GM19395 (cell line): ENCODE results near the gene SRD5A1.

Source experiments
- ATAC-seq: cut with Tn5 transposase; IDR thresholded peaks from one replicate; pipeline ENCODE4 v1.9.1; 2021; ENCODE audit warnings: mild to moderate bottlenecking, moderate library complexity; ENCODE audit not compliant: unreplicated experiment

The SRD5A1 gene

DNA sequence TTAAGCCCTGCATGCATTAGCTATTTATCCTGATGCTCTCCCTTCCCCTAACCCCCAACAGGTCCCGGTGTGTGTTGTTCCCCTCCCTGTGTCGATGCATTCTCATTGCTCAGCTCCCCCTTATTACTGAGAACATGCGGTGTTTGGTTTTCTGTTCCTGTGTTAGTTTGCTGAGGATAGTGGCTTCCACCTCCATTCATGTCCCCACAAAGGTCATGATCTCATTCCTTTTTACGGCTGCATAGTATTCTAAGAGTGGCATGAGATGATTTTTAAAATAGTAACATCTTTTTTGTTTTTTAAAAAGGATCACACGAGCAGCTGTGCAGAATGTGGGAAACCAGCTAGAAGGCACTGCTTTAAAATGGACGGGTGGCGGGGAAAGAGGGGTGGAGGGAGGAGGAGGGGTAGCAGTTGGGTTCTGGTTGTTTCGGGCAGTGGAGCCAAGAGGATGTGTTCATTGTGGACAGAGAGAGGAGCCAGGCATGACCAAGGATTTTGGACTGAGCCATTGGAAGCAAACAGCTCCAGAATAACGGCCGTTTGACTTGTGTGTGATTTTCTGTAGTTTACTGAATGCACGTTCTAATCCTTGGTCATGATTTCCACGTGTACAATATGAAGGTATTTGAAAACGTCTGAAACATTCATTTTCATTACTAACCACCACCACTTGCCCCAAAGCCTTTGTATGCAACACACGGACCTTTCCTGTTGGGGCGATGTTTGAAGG is 78.3 kb downstream of the SRD5A1 start:
- peak; percentile 28 for ATAC-seq

DNA sequence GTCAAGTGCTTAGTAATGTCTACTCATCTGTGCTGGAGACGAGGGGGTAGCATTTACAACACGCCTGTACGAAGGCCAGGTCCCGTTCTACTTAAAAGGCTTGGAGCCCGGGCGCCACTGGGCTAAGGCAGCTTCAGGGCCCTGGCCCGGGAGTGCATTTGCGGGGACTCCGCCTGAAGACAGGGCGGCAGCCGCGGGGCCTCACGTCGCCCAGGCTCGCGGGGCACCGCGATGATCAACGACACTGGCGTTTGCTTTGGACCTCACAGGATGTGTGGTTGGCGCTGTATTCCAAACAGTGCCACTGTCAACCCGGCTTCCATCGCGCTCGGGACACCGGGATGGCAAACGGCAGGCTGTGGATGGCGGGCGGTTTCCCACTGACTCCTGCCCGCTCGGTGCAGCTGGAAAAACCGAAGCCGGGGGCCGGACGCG is 78.9 kb downstream of the SRD5A1 start:
- peak; percentile 26 for ATAC-seq

DNA sequence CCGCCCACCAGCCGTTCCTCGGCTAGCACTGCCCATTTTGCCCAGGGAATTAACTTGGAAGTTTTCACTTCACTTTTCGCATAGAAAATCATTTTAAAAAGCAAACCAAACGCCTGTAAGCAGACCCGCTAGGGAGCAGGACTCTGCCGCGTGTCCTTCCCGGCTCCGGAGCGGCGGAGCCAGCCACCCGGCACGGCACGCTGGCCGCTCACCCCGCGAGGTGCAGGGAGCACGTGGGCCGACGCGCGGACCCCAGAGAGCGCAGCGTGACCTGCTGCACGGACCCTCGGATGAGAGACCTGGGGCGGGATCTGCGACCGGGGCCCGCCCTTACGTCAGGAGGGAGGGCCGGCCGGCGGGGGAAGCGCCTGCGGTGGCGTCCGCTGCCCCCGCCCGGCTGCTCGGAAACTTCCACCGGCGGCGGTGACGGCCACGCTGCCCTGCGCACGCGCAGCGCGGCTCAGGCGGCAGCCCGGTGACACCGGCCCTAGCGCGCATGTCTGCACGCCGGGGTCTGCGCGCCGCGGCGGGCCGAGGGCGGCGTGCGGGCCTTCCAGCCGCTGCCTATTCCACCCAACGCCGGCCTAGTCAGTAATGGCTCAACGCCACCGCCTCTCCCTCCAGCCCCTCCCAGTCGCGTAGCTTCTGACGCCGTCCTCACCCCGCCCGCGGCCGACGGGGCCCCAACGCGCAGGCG is 79.5 kb downstream of the SRD5A1 start:
- peak; percentile 68 for ATAC-seq

DNA sequence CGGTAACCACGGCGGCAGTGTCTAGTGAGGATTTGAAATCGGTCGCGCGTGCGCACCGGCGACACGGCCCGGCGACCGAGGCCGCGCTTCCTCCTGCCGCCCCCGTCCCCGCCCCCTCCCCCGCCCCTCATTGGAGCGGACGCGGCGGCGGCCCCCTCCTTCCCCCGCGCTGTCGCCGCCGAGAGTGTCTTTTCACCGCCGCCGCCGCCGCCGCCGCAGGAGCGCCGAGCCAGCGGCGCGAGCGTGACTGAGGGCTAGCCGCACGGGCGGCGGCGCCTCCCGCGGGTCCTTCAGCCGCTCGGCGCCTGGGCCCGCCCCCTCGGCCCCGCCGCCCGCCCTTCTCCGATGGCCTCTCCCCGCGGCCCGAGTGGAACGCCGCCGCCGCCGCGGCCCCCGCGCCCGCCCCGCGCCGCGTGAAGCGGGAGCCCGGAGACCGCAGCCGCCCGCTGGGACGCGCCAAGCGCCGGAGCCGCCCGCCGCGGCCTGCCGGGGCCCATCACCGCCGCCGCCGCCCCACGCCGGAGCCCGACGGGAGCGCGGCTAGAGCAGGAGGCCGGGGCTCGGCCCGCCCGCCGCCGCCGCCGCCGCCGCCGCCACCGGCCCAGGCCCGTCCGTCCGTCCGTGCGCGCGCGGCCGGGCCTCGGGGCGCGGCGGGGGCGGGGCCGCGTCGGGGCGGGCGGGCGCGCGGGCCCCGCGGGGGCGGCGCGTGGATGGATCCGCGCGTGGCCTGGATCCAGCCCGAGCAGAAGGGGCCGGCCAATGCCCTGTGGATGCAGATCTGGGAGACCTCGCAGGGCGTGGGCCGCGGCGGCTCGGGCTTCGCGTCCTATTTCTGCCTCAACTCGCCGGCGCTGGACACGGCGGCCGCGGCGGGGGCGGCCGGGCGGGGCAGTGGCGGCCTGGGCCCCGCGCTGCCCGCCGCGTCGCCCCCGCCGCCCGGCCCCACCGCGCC is 80.3 kb downstream of the SRD5A1 start, which contains the start of gene TENT4A:
TSS of gene TENT4A (plus strand) at position 159 of the 952 bp plus-strand sequence. CDS start at position 711, 552 bp downstream.
- no peak for ATAC-seq

DNA sequence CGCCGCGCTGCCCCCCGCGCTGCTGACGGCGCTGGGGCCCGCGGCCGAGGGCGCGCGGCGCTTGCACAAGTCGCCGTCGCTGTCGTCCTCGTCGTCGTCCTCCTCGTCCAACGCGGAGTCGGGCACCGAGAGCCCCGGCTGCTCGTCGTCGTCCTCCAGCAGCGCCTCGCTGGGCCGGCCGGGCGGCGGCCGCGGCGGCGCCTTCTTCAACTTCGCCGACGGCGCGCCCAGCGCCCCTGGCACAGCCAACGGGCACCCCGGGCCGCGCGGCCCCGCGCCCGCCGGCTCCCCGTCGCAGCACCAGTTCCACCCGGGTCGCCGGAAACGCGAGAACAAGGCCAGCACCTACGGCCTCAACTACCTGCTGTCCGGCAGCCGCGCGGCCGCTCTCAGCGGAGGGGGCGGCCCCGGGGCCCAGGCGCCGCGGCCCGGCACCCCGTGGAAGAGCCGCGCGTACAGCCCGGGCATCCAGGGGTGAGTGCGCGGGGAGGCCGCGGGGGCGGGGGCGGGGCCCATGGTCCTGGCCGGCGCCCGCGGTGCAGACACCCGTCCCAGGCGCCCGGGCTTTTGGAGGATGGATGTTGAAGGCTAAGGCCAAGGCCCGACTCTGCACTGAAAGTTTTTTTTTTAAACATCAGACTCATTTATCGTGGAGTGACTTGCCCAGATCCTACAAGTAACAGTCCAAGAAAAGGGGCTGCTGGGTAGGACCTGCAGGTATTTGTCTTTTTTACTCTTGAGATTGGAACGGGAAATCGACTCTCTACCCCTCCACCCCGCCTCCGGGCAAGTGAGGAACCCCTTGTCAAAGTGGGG is 81.2 kb downstream of the SRD5A1 start:
- no peak for ATAC-seq

DNA sequence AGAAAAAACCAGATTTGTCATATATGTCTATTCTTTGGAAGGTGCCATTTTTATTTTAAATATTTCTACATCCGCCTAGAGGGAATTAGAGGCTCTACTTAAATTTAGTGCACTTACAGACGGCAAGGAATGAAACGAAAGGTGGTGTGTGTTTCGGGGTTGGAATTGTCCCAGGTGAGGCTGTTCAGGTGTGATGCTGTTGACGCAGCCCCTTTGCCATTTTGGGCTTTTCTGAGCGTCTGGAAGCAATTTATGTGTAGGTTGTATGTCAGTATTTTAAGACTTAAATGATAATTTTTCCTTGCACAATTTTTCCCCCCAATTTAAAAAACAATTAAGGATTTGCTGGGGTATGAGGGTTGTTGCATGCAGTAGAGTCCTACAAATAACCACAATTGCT is 82.0 kb downstream of the SRD5A1 start:
- no peak for ATAC-seq

DNA sequence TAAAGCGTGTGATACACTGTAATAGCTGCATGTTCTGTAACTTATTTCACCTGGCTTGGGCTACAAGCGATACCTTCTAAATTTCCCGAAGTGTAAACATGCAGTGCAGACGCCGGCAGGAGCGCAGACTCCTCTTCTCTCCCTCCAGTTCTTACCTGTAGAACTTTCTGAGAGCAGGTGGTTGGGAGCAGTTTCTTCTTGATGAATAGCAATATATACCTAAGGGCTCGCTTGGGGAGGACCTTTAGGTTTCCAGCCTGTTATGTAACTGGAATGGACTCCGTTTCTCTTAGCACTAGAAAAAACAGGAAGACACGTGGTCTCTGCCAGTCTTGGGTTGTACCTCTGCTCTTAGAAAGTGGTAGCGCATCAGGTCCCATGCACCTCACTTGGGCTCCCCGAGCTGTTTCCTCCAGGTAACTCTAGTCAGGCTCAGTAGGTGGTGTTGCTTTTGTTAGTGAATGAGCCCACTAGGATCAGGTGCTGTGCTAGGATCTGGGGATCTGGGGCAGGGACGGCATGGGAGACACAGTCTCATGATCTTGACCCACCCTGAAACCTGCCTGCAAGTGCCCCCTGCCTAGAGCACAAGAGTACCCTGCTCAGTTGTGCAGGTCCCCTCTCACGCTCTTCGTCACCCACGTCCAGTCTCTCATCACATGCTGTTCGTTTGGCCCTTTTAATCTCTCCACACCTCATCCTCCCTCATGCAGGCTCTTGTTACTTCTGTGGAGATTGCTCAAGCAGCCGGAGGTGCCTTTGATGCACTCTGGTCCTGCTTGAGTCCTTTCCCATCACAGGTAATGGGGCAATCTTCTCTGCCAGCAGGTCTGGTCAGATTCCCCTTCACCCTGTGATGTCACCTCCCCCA is 82.8 kb downstream of the SRD5A1 start:
- no peak for ATAC-seq

DNA sequence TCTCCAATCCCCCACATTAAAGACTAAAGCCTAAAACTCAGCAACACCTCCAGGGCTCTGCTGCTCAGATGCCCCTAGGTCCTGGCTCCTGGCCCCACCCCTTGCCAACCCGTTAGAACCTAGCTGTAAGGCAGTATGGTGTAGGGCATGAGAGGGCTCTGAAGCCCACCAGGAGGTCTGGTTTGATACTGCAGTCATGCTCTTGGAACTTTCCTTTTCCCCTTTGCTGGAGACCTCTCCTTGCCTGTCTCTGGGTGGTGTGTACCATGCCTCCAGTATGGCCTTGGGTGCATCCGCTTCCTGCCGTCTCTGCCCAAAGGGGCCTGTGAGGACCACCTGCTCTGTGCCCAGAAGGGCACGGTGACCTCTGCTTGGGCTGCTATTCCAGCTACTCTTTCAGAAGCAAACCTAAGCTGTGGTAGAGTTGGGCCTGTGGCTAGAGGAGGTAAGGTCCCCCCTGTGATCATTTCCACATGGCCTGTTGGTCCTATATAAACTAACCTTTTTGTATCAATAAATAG is 83.4 kb downstream of the SRD5A1 start:
- no peak for ATAC-seq

DNA sequence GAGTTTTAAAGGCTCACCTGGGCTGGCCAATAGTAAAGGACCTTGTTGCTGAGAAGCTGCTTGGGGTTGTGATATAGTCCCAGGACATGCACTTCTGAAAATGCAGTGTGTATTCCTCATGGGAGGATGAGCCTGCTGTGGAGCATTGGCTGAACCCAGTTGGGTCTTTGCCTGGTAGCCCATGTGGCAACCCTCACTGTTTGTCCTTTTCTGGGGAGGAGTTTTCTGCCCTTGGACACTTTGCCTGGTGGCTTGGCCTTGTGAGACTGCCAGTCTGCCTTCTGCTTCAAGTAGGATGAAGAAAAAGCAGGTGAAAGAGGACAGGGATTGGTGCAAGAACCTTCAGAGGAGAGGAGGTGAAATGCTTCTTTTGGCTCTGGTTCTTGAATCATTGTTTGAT is 84.0 kb downstream of the SRD5A1 start:
- no peak for ATAC-seq

DNA sequence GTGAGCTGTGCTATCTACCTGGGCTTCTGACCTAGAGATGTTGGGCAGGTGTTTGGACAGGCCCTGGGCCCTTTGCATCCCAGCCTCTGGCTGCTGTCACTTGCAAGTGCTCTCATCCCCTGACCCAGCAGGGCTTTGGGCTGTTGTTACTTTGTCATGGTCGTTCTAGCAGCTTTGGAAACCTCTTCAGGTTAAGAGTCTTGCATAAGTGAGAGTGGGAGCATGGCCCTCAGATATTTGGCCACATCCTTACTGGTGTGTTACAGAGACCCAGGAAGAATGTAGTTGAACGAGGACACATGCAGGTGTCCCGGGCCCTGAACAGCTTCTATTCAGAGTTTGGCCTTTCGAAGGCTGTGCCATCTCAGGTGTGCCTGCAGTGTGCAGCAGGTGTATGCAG is 84.4 kb downstream of the SRD5A1 start:
- no peak for ATAC-seq

DNA sequence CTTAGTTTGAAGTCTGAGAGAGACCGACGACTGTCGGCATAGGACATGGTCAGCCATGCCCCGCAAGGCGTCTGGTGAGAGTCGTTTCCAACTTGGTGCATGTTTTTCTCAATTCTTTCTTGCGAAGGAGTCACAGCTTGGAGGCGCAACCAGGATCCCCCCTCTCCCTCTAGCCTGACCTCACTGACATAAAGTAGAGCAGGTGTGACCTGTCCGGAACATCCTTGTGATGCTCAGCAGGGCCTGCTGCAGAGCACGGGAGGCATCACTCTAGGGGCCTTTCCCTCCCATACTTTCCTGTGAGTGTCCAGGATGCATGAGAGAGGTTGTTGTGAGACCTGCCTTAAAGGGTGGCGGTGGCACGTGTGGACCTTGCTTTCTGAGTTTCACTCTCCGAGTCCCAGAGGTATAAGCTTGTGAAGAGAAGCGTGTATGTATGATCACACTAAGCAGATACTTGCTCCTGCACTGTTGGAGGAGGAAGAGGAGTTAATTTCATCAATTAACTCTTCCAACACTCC is 85.0 kb downstream of the SRD5A1 start:
- no peak for ATAC-seq

DNA sequence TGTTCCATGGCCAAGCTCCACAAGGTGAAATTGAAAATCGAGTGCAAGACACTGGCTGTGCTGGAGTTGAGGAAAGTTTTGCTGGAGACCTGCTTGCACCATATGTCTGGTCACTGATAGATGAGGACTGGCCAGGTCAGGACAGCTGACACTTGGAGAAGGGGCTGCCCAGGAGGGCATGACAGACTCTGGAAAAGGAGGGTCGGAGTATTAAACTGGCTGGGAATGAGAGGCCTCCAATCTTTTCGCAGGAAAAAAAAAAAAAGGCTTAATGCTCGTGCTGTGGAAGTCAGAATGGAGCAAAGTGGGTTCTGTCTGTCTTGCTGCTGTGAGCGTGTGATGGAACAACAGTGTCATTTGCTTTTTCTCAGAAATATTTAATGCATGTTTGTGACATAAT is 85.5 kb downstream of the SRD5A1 start:
- no peak for ATAC-seq

DNA sequence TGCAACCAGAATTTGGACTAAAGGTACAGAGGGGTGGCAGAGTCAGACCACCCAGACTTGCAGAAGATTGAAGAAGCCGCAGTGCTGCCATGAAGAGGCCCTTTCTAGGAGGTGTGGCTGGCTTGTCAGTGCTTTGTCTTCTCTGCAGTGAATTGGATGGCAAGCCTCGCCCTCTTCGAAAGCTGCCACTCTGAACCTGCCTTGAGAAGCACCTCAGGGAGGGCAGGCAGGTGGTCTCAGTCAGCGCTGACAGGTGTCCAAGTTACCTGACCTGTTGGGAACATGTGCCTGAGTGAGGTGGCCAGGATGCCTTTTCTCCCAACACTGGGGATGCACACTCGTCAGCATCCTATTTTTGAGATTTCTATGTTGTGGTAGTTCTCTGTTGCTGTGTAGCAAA is 86.2 kb downstream of the SRD5A1 start:
- no peak for ATAC-seq

DNA sequence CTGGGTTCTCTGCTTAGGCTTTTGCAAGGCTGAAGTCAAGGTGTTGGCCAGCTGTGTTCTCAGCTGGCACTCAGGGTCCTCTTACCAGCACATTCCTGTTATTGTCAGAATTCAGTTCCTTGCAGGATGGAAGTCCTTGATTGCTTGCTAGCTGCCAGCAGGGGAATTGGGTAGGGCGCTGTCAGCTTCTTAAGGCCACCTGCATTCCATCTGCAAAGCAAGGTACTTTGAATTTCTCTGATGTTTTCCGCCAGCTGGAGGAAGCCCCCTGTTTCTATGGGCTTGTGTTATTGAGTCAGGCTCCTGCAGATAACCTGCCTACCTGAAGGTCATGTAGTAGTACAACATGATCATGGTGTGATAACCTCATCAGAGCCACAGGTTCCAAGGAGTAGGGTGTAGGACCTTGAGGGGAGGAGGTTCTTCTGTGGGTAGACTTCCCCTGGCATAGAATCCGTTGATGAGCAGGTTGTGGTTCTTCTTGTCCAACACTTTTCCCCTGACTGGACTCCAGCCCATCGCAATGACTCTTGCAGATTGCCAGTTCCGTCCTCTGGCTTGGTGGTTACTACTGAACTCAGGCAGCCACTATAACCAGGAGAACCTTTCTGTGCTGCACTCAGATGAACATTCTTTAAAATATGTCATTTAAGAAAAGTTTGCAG is 86.8 kb downstream of the SRD5A1 start:
- no peak for ATAC-seq

DNA sequence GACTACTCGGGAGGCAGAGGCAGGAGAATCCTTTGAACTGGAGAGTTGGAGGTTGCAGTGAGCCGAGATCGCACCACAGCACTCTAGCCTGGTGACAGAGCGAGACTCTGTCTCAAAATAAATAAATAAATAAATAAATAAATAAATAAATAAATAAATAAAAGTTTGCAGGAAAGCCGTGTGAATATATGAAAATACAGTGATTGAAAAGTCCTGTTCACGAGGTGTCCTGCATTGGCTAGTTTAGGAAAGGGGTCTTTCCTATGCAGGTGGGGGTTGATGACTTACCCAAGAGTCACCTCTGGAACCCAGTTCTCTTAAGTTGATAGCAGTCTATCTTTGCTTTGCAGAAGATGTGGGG is 87.3 kb downstream of the SRD5A1 start:
- ATAC-seq, result no peak

DNA sequence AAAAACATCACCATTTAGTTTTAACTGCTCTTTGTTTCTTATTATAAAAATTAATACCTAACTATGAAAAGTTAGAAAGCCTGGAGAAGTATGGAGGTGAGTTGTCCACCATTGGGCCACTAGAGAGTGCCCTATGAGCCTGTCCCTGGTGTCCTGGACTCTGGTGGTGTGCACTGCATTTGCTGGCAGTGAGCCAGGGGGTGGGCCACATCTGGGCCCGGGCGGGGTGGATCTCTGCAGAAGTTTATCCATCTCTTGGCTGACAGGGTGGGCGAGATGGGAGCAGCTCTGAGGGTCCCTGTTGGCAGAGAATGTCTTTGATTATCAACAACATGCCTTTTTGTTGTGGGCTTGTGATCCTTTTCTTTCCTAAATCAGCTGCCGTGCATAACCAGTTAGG is 88.2 kb downstream of the SRD5A1 start:
- peak; percentile 1 for ATAC-seq

DNA sequence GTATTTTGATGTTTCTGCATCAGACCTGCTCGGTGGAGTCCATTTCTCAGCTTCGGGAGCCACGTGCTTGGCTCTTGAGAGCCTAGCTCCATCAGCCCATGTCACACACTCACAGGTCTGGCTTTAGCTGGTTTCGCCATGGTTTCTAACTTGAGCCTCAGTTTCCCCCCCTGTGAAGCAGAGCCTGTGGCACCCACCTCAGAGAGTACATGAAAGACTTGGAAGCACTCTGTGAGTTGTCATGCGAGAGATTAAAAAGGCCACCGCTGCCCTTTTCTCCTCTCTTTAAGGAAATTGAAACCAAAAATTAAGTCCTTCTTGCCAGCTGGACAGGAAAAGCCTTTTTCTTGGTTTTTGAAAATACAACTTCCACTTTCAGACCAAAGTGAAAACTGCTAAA is 88.8 kb downstream of the SRD5A1 start:
- ATAC-seq, result peak; percentile 69

DNA sequence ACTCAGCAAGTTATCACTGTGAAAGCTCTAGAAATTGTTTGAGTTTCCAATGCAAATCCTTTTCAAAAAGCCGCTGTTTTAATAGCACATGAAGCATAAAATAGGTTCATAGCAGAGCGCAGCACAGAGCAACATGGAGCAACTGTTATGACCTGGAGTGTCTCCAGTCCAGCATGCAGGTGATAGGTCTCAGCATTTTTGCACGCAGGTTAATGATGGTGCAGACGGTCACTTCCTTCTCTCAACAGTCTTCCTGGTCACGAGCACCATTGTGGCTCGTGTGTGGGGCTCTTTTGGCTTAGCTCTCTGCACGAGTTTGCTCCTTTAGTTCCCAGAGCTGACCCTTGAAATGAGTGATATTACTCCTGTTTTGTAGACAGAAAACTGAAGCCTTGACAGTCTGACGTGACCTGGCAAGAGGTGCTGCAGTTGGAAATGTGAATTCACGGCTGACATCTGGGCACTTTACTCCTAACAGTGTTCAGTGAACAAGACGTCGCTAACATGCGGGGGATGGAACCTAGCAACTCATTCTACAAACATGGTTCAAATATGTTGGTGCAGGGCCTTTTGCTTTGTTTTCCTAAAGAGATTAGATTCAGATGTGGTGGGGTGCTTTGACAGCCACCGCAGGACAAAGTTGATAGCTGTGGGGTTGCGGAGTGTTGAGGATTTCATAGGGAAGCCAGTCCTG is 90.0 kb downstream of the SRD5A1 start:
- ATAC-seq, result no peak
